ENCODE results near the gene RPS16. TPM values are rescaled to one million over a fixed set of nuclear protein-coding genes. Genes with fewer than 3 reads are reported as not detected.
A peak's percentile ranks its signal among the peaks of the same experiment; 100 is the strongest.

The RPS16 gene
- total and polyA plus RNA-seq, 2 of the 13 experiments (the other 11 are each of a cell fraction or from before 2014, with no cell fraction given): 488 to 2,583 TPM

GRCh38 chr19:39412100-39412866 is 23.5 kb downstream of the RPS16 start, which contains the start of gene PLEKHG2:
Gene PLEKHG2, plus strand, starts transcription at chr19:39412669. Its CDS starts 1,418 bp downstream, at chr19:39414087.
- intact Hi-C loops (cut with micrococcal nuclease; ENCODE audit: unreplicated experiment): loop anchor here (5.0 to 10.0 kb wide), 3 partner anchors 70 to 290 kb away; partner anchors contain the start of genes EID2B and SAMD4B
- ATAC-seq (peak; percentile 57), DNase-seq (ENCODE audit: low spot score) (peak; percentile 98), FAIRE-seq (peak; percentile 96)
- peaks cover 15% of the 10 kb centered on the region; the same call in 1 of the 2 replicates for H4K20me1 ChIP-seq (ENCODE audit: insufficient read depth, low read length)
- in situ Hi-C loops (cut with HindIII; ENCODE audit: extremely low pct_ligation_motif_present, low pct_unique_long_range_greater_than_20kb): no loop called here
- peak within 1 kb of the TSS; percentile 70 to 97 (median 95) for H3K4me3 ChIP-seq (replicated peaks in 1 of 3; ENCODE audit: insufficient read depth in 1 of 3, low read depth in 2 of 3, low read length in 3 of 3)
- CTCF ChIA-PET (ENCODE audit: low intra/inter-chr PET ratio, low total read pairs): interaction anchor here (0.8 to 5.1 kb wide), 7 partner anchors 11 to 85 kb away, joined by 3 to 127 read pairs (median 3); partner anchors contain the start of genes MED29, PAF1 and SAMD4B
- peak within 1 kb of the TSS; percentile 83 for H3K9ac ChIP-seq (ENCODE audit: insufficient read depth, low read depth, low read length)
- peak within 1 kb of the TSS; percentile 81 for H3K27ac ChIP-seq (ENCODE audit: extremely low read length, insufficient read depth, low read length)
- WGBS (ENCODE audit: low lambda C conversion rate): under 1% methylated on average over 38 of the region's 60 CpGs
- H2AFZ ChIP-seq (ENCODE audit: low read length): no peak within 1 kb of the TSS
- POLR2A ChIA-PET: interaction anchor here (1.0 to 2.3 kb wide), 8 partner anchors 11 to 62 kb away, joined by 3 to 123 read pairs (median 29); partner anchors contain the start of genes MED29, PAF1 and RPS16
- H3K79me2 ChIP-seq (ENCODE audit: insufficient read depth, low read length): peaks cover 33% of the 10 kb centered on the region
- H3K36me3 ChIP-seq (replicated peaks in 1 of 2; ENCODE audit: control insufficient read depth in 1 of 2, insufficient read depth in 2 of 2, low read length in 2 of 2): peaks cover 0 to 6% of the 10 kb centered on the region in 2 experiments; a peak in 1 of 5 replicates
- H3K9me3 ChIP-seq (ENCODE audit: low read length): no peaks in the 10 kb centered on the region
- BruUV-seq (replicated peaks): no TSS peak
- peak within 1 kb of the TSS; percentile 96 for H3K4me2 ChIP-seq (ENCODE audit: low read depth, low read length)
- H3K27me3 ChIP-seq (ENCODE audit: control insufficient read depth in 1 of 2, insufficient read depth in 2 of 2, low read length in 2 of 2): no peaks in the 10 kb centered on the region; a peak in 1 of 5 replicates
- peaks cover 61% of the 10 kb centered on the region for H3K4me1 ChIP-seq (ENCODE audit: insufficient read depth, low read length)
- TF ChIP-seq NFYB (CRISPR knock-in tag; IDR thresholded peaks at IDR 0.05) (peak; percentile 80), ZNF263 (CRISPR knock-in tag; IDR thresholded peaks at IDR 0.05) (peak; percentile 18; the same call in 1 of the 2 replicates), KDM6A (CRISPR knock-in tag; IDR thresholded peaks at IDR 0.05; ENCODE audit: low read depth) (no peak), ZNF646 (CRISPR knock-in tag; IDR thresholded peaks at IDR 0.05) (no peak), ZBTB14 (CRISPR knock-in tag; IDR thresholded peaks at IDR 0.05) (peak; percentile 18; the same call in 1 of the 2 replicates), ZSCAN25 (CRISPR knock-in tag; IDR thresholded peaks at IDR 0.05) (peak; percentile 100), ZNF276 (CRISPR knock-in tag; IDR thresholded peaks at IDR 0.05; ENCODE audit: low read depth) (no peak), ZNF629 (CRISPR knock-in tag; conservative IDR thresholded peaks at IDR 0.05) (peak; percentile 51; the same call in 1 of the 2 replicates), REXO4 (CRISPR knock-in tag; IDR thresholded peaks at IDR 0.05; ENCODE audit: borderline replicate concordance) (no peak), TRIM22 (IDR thresholded peaks at IDR 0.05) (no peak), AGO2 (optimal IDR thresholded peaks at IDR 0.05; ENCODE audit: low read depth, low read length) (no peak), HOXD1 (CRISPR knock-in tag; IDR thresholded peaks at IDR 0.05) (no peak)

Measured in HepG2 (cell line).